Ovary (tissue), 9 donors: ENCODE results near the gene SPATA16. TPM values are rescaled to one million over a fixed set of nuclear protein-coding genes. Genes with fewer than 3 reads are reported as not detected.

Experiments used
- DNase-seq, 5 donors: peaks; one replicate each; pipeline ENCODE4 v3.0.0-alpha.2; 2019 to 2020
- H3K27ac ChIP-seq, 2 donors: fragments of 200-600 bp; one replicate each; pipeline versions ENCODE4 v1.5.1 to v1.8.0; 2019 to 2022
- H3K27me3 ChIP-seq: fragments of 200-600 bp; one replicate; pipeline ENCODE4 v1.8.0; 2022
- H3K36me3 ChIP-seq: fragments of 200-600 bp; sonication (generic); one replicate; pipeline ENCODE4 v1.5.1; 2019
- H3K4me1 ChIP-seq: one replicate; pipeline ENCODE4 v1.8.1; 2013; ENCODE audit warnings: mild to moderate bottlenecking, moderate library complexity; ENCODE audit not compliant: insufficient read depth
- H3K4me3 ChIP-seq: fragments of 200-600 bp; sonication (generic); one replicate; pipeline ENCODE4 v1.5.1; 2017
- H3K9me3 ChIP-seq, 2 donors: fragments of 200-600 bp in 1 of 2; sonication (generic) in 1 of 2; one replicate each; pipeline versions ENCODE4 v1.5.1 to v1.8.1; 2013 to 2019; ENCODE audit warnings: mild to moderate bottlenecking in 1 of 2, moderate library complexity in 1 of 2
- EP300 ChIP-seq: sonication (generic); formaldehyde crosslinking; IDR thresholded peaks from one replicate; pipeline ENCODE4 v1.6.1; 2017; ENCODE audit warnings: antibody characterized with exemption
- POLR2A ChIP-seq: fragments of 450-650 bp; IDR thresholded peaks from one replicate; pipeline ENCODE4 v1.6.1; 2017; ENCODE audit warnings: antibody characterized with exemption, mild to moderate bottlenecking, moderate library complexity
- WGBS, 3 donors: extraction: QIAGEN DNeasy Blood & Tissue Kit in 1 of 3; methylation state at CpG; one replicate each; pipeline versions ENCODE4 v1.1.5 to v1.1.7; 2013 to 2017; 5-methylcytosine and 5-hydroxymethylcytosine counted together
- intact Hi-C, 4 donors: fragments of 100-400 bp; cut with DNase I; formaldehyde crosslinking; loops; one replicate each; pipeline versions ENCODE4 v1.11.0 to v1.15.1; 2022 to 2023
- polyA plus RNA-seq, 2 donors: library from polyadenylated mRNA; stranded (reverse); fragments of 200-250 nt in 1 of 2; fragments of 350-450 nt in 1 of 2; fragmentation: Illumina TruSeq in 1 of 2; extraction: RNeasy Lipid Tissue Mini Kit (QIAGEN cat#74804) in 1 of 2; gene quantifications; one replicate each; pipeline ENCODE4 v1.2.3, GENCODE V29; 2013 to 2014
- total RNA-seq, 7 donors: library from RNA; depleted of rRNA in 2 of 7; stranded (reverse); fragments of >200 nt in 2 of 7; fragmentation: NEBNext Ultra II Directional in 3 of 7; extraction: Animal tissue kit (Norgen Biotek cat#: 25700) in 3 of 7; gene quantifications; one replicate each; pipeline versions ENCODE4 v1.1.0 to v1.2.4, GENCODE V29; 2016 to 2023
- TF ChIP-seq, protein P1 (sequence below), 3 donors: fragments of 450-650 bp in 2 of 3; fragments of 200-600 bp in 1 of 3; IDR thresholded peaks; one replicate each; pipeline versions ENCODE4 v1.5.1 to v1.8.0; 2016 to 2022; ENCODE audit warnings: antibody characterized with exemption in 3 of 3, mild to moderate bottlenecking in 1 of 3
- donor health status: DM: no; HTN: no; CAD: no; lungs with moderate emphysema.
- donor health status: DM: no; HTN: no; CAD: no.
- donor health status: Bipolar disorder and iron deficiency.
- donor health status: DM: yes; HTN: yes; CAD: no.
- donor health status: DM: no; HTN: no; CAD: no.
- donor health status: DM: yes; HTN: yes; CAD: no.

SPATA16 gene
- total and polyA plus RNA-seq, 9 donors: not detected

DNA sequence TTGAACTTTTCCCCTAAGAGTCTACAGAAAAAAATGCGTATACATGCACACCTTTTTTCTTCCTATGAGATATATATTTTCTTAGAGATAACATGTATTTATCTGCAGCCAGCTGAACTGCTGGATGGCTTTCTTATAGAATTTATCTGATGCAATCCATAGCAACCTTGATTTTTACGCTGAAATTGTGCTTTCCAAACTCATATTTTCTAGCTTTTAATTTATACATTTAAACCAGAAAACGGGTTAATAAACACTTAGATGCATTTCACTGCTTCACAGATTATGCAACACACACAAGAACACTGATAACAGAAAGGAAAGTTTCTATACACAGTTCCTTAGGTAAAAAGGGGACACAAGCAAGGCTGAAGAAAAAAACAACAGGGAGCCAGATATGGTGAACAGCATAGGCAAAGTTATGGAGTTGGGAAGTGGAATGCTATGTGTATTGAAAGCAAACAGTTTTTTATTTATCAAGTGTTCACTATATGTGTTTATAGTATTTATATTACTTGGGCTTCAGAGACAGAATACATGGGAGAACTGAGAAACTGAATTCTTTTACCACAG lies 149.5 kb downstream of the SPATA16 start:
- H3K27ac ChIP-seq: no peak overlapping the region
- no peaks in the 10 kb centered on the region for H3K36me3 ChIP-seq
- no peaks in the 10 kb centered on the region for H3K27me3 ChIP-seq
- no peak for DNase-seq
- no peaks in the 10 kb centered on the region for H3K4me1 ChIP-seq
- H3K4me3 ChIP-seq: no peak overlapping the region
- H3K9me3 ChIP-seq: no peaks in the 10 kb centered on the region
- intact Hi-C loops: no loop called here
- WGBS, 3 donors: 55 to 58% (median 56%) methylated on average over 3 of the region's 3 CpGs
- no peak for TF ChIP-seq EP300
- TF ChIP-seq, protein P1, sequence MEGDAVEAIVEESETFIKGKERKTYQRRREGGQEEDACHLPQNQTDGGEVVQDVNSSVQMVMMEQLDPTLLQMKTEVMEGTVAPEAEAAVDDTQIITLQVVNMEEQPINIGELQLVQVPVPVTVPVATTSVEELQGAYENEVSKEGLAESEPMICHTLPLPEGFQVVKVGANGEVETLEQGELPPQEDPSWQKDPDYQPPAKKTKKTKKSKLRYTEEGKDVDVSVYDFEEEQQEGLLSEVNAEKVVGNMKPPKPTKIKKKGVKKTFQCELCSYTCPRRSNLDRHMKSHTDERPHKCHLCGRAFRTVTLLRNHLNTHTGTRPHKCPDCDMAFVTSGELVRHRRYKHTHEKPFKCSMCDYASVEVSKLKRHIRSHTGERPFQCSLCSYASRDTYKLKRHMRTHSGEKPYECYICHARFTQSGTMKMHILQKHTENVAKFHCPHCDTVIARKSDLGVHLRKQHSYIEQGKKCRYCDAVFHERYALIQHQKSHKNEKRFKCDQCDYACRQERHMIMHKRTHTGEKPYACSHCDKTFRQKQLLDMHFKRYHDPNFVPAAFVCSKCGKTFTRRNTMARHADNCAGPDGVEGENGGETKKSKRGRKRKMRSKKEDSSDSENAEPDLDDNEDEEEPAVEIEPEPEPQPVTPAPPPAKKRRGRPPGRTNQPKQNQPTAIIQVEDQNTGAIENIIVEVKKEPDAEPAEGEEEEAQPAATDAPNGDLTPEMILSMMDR (IDR thresholded peaks at IDR 0.05): no peak
- TF ChIP-seq POLR2A: no peak

DNA sequence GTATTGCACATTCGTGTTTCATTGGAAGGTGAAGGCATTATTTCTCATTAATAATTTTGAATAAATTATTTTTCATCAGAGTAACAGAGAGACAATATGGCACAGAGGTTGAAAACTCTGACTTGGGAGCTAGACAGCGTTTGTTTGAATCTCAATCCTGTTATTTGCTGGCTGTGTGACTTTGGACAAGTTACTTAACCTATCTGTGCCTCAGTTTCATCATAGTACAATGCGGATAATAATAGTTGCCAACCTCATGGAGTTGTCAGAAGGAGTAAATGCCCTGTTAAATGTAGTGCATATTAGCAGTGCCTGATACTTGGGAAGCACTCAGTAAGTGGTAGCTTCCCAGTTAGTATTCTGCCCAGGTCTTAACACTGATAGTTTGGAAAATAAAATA lies 151.7 kb downstream of the SPATA16 start:
- no peaks in the 10 kb centered on the region for H3K36me3 ChIP-seq
- H3K4me3 ChIP-seq: no peak overlapping the region
- H3K27me3 ChIP-seq: no peaks in the 10 kb centered on the region
- intact Hi-C loops: no loop called here
- no peak for DNase-seq
- H3K27ac ChIP-seq: no peak overlapping the region
- no peaks in the 10 kb centered on the region for H3K4me1 ChIP-seq
- H3K9me3 ChIP-seq: no peaks in the 10 kb centered on the region
- TF ChIP-seq, protein P1 (IDR thresholded peaks at IDR 0.05): no peak
- TF ChIP-seq POLR2A (no peak), EP300 (no peak)
- WGBS, 3 donors: 91 to 95% (median 91%) methylated on average over 3 of the region's 3 CpGs

DNA sequence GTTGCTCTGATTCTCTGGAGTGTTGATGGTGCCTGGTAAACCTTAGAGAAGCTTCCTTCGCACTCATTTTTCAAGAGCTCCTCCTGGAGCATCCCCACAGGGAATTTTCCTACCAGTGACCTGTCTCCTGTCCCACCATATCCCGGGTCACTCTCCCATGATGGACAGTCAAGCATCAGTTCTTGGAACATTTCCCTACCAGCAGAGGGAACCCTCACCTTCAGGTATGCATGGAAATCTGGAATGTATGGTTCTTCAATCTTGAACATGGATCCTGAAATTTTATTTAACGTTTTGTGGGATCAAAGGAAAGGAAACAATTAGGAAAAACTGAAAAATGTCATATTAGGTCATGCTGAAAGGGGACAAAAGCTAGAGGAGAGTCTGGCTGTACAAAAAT lies 153.8 kb downstream of the SPATA16 start:
- Histone ChIP-seq H3K9me3 (no peaks in the 10 kb centered on the region), H3K4me1 (no peaks in the 10 kb centered on the region), H3K27ac (no peak overlapping the region), H3K27me3 (no peaks in the 10 kb centered on the region), H3K4me3 (no peak overlapping the region), H3K36me3 (no peaks in the 10 kb centered on the region)
- 62 to 64% (median 63%) methylated on average over 3 of the region's 3 CpGs for WGBS, 3 donors
- DNase-seq: no peak
- intact Hi-C loops: no loop called here
- TF ChIP-seq POLR2A: no peak
- TF ChIP-seq EP300: no peak
- TF ChIP-seq, protein P1 (IDR thresholded peaks at IDR 0.05): no peak

DNA sequence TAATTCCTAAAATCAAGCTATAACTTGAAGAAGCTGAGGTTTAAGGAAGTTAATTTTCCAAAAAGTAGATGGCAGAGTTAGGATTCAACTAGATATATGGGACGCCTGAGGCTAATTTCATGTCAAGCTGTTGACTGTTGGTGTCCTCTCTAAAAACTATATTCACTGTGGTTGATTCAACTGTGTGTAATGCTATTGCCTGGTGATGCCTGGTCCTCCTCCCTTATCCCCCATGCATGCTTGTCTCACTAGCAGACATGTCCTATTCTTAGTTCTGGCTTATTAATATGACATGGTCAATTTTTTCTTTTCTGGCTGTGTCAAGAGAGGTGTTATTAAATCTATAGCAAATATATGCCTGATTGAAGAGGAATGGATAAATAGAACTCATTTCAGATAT lies 156.1 kb downstream of the SPATA16 start:
- H3K27ac ChIP-seq: no peak overlapping the region
- intact Hi-C loops: no loop called here
- TF ChIP-seq, protein P1 (IDR thresholded peaks at IDR 0.05): no peak
- TF ChIP-seq POLR2A (no peak), EP300 (no peak)
- 87 to 97% (median 95%) methylated on average over 1 of the region's 1 CpG for WGBS, 3 donors
- H3K4me1 ChIP-seq: no peaks in the 10 kb centered on the region
- H3K27me3 ChIP-seq: no peaks in the 10 kb centered on the region
- no peak for DNase-seq
- H3K36me3 ChIP-seq: no peaks in the 10 kb centered on the region
- no peaks in the 10 kb centered on the region for H3K9me3 ChIP-seq
- H3K4me3 ChIP-seq: no peak overlapping the region
